GM12878 (cell line): Measurements from ENCODE around the gene TUSC7. TPM values are rescaled to one million over a fixed set of nuclear protein-coding genes. Genes with fewer than 3 reads are reported as not detected.

Experiments
- ATAC-seq: fragments of 200-7000 bp; cut with Tn5 transposase; 3 replicates; pipeline ENCODE4 v1.9.1; 2020; ENCODE audit warnings: mild to moderate bottlenecking, moderate library complexity
- BruUV-seq: library from RNA; stranded (reverse); fragments of 400-500 nt; replicated peaks from 2 replicates; lab custom pipeline; 2021; lab: Mats Ljungman, UMichigan
- CTCF ChIA-PET: fragments of 300-600 bp; sonication (Branson Sonifier 250); formaldehyde crosslinking; extraction: SDS; loops from one replicate; lab custom pipeline; 2021; ENCODE audit warnings: inconsistent platforms; lab: Yijun Ruan, JAX
- POLR2A ChIA-PET: fragments of 350-600 bp; formaldehyde crosslinking; extraction: SDS; loops from one replicate; lab custom pipeline; 2021; ENCODE audit warnings: inconsistent platforms; lab: Charles Lee
- RAD21 ChIA-PET: fragments of 300-600 bp; sonication (Branson Sonifier 250); formaldehyde crosslinking; loops from one replicate; lab custom pipeline; 2023; ENCODE audit warnings: antibody characterized with exemption; ENCODE audit not compliant: unreplicated experiment; lab: Charles Lee
- SMC1A ChIA-PET: fragments of 300-600 bp; sonication (Branson Sonifier 250); formaldehyde crosslinking; loops from one replicate; lab custom pipeline; 2023; ENCODE audit not compliant: unreplicated experiment, uncharacterized antibody; lab: Charles Lee
- DNase-seq: peaks from one replicate; pipeline ENCODE4 v3.0.0-alpha.2; 2011; ENCODE audit warnings: low read depth, low spot score
- FAIRE-seq: peaks from 3 replicates; lab custom pipeline; 2011; peaks lifted over from hg19 to GRCh38; lab: Jason Lieb, UNC
- H2AFZ ChIP-seq: 2 replicates; pipeline ENCODE4 v1.6.0; 2011; ENCODE audit warnings: low read depth, low read length, control low read depth; ENCODE audit not compliant: control insufficient read depth
- H3K27ac ChIP-seq: 2 replicates; pipeline ENCODE4 v1.5.1; 2011; ENCODE audit warnings: control low read depth; ENCODE audit not compliant: control insufficient read depth, insufficient read depth
- H3K27me3 ChIP-seq, 2 experiments: replicated peaks in 1 of 2; 2 replicates each; pipeline versions ENCODE4 v1.6.0 to v1.6.1; 2011; ENCODE audit warnings: low read length in 1 of 2; ENCODE audit not compliant: control insufficient read depth in 2 of 2, insufficient read depth in 2 of 2
- H3K36me3 ChIP-seq, 2 experiments: 2 replicates each; pipeline ENCODE4 v1.5.1; 2011; ENCODE audit warnings: low read length in 1 of 2; ENCODE audit not compliant: control insufficient read depth in 2 of 2, insufficient read depth in 2 of 2
- H3K4me1 ChIP-seq: 2 replicates; pipeline ENCODE4 v1.6.1; 2011; ENCODE audit warnings: mild to moderate bottlenecking, low read length, moderate library complexity, mixed read lengths; ENCODE audit not compliant: control insufficient read depth, insufficient read depth
- H3K4me2 ChIP-seq: 2 replicates; pipeline ENCODE4 v1.6.0; 2011; ENCODE audit warnings: control low read depth; ENCODE audit not compliant: control insufficient read depth, insufficient read depth
- H3K4me3 ChIP-seq: fragments of 200-600 bp; sonication (generic); 2 replicates; pipeline ENCODE4 v1.5.1; 2016
- H3K79me2 ChIP-seq: 2 replicates; pipeline ENCODE4 v1.6.0; 2011; ENCODE audit warnings: low read length; ENCODE audit not compliant: control insufficient read depth, insufficient read depth
- H3K9ac ChIP-seq: 2 replicates; pipeline ENCODE4 v1.8.0; 2011; ENCODE audit warnings: low read length, control low read depth, mixed read lengths; ENCODE audit not compliant: control insufficient read depth, insufficient read depth
- H3K9me3 ChIP-seq: replicated peaks from 3 replicates; pipeline ENCODE4 v1.5.1; 2011; ENCODE audit warnings: mild to moderate bottlenecking, low read length; ENCODE audit not compliant: control insufficient read depth, insufficient read depth
- H4K20me1 ChIP-seq: 2 replicates; pipeline ENCODE4 v1.6.0; 2011; ENCODE audit not compliant: control insufficient read depth, insufficient read depth
- ATF7 ChIP-seq: fragments of 450-650 bp; IDR thresholded peaks from 2 replicates; pipeline ENCODE4 v1.6.1; 2016; ENCODE audit warnings: low read depth, mild to moderate bottlenecking
- BRCA1 ChIP-seq: IDR thresholded peaks from 2 replicates; pipeline ENCODE4 v1.6.1; 2011; ENCODE audit warnings: low read depth, low read length, improper control_type of control experiment
- EGR1 ChIP-seq, 2 experiments: IDR thresholded peaks; 1 replicate in 1 of 2; 2 replicates in 1 of 2; pipeline ENCODE4 v1.6.1; 2011 to 2012; ENCODE audit warnings: low read depth in 2 of 2, low read length in 2 of 2, borderline replicate concordance in 1 of 2, mild to moderate bottlenecking in 1 of 2, moderate library complexity in 1 of 2
- EZH2 ChIP-seq: IDR thresholded peaks from 2 replicates; pipeline ENCODE4 v1.6.1; 2012; ENCODE audit warnings: low read depth, mild to moderate bottlenecking, control low read depth, inconsistent platforms, low read length, borderline replicate concordance; ENCODE audit not compliant: control insufficient read depth
- GABPA ChIP-seq: IDR thresholded peaks from 2 replicates; pipeline ENCODE4 v1.6.1; 2014; ENCODE audit warnings: antibody characterized with exemption, low read depth, mild to moderate bottlenecking, inconsistent platforms
- NR2C2 ChIP-seq: IDR thresholded peaks from 2 replicates; pipeline ENCODE4 v1.6.1; 2011; ENCODE audit warnings: borderline replicate concordance, low read depth; ENCODE audit not compliant: control insufficient read depth, insufficient read length
- POU2F2 ChIP-seq: IDR thresholded peaks from 3 replicates; pipeline ENCODE4 v1.6.1; 2011; ENCODE audit warnings: low read depth, mild to moderate bottlenecking, low read length, borderline replicate concordance
- RELA ChIP-seq: fragments of 450-650 bp; IDR thresholded peaks from 2 replicates; pipeline ENCODE4 v1.8.0; 2014; ENCODE audit warnings: borderline replicate concordance; ENCODE audit not compliant: partially characterized antibody
- RUNX3 ChIP-seq: IDR thresholded peaks from 2 replicates; pipeline ENCODE4 v1.6.1; 2012; ENCODE audit warnings: low read length, inconsistent platforms
- SMC3 ChIP-seq: IDR thresholded peaks from 2 replicates; pipeline ENCODE4 v1.6.1; 2011; ENCODE audit warnings: low read length, improper control_type of control experiment, borderline replicate concordance
- ZNF217 ChIP-seq: fragments of 450-650 bp; IDR thresholded peaks from 2 replicates; pipeline ENCODE4 v1.6.1; 2017; ENCODE audit warnings: antibody characterized with exemption, mild to moderate bottlenecking
- ZNF384 ChIP-seq: IDR thresholded peaks from 2 replicates; pipeline ENCODE4 v1.6.1; 2012; ENCODE audit warnings: low read depth, mild to moderate bottlenecking, low read length, improper control_type of control experiment, borderline replicate concordance
- WGBS: methylation state at CpG from one replicate; pipeline ENCODE4 v1.1.6; 2016; ENCODE audit warnings: low lambda C conversion rate; ENCODE audit not compliant: insufficient replicate concordance, insufficient coverage; ENCODE audit errors: missing lambda C conversion rate; 5-methylcytosine and 5-hydroxymethylcytosine counted together
- in situ Hi-C: fragments of 300-500 bp; cut with MboI; formaldehyde crosslinking; loops from 9 replicates; pipeline ENCODE4 v1.14.3; 2018; ENCODE audit warnings: mixed read lengths
- intact Hi-C: fragments of 100-400 bp; cut with micrococcal nuclease; formaldehyde crosslinking; loops from one replicate; pipeline ENCODE4 v1.14.2; 2022; ENCODE audit not compliant: unreplicated experiment
- polyA plus RNA-seq, 11 experiments: library from polyadenylated mRNA; depleted of rRNA in 4 of 11; unstranded in 6 of 11; stranded (reverse) in 5 of 11; fragments of >200 nt; fragmentation: Nextera tagmentation in 4 of 11; fragmentation: Illumina TruSeq in 1 of 11; extraction: Ambion mirVana in 4 of 11; extraction: Trizol in 1 of 11; gene quantifications; 1 replicate in 1 of 11; 2 replicates in 10 of 11; pipeline versions ENCODE4 v1.2.1 to v1.2.3, GENCODE V29; 2011 to 2016; ENCODE audit warnings: inconsistent platforms in 2 of 11, missing spikeins in 2 of 11, low read depth in 1 of 11
- total RNA-seq, 4 experiments: library from RNA; depleted of rRNA in 3 of 4; stranded (reverse); fragments of >200 nt in 3 of 4; fragmentation: Illumina TruSeq in 1 of 4; extraction: Trizol in 1 of 4; gene quantifications; 2 replicates each; pipeline versions ENCODE4 v1.2.1 to v1.2.3, GENCODE V29; 2013 to 2021
- TF ChIP-seq, protein P1 (sequence below): fragments of 450-650 bp; IDR thresholded peaks from 2 replicates; pipeline ENCODE4 v1.6.1; 2018; ENCODE audit warnings: borderline replicate concordance, mild to moderate bottlenecking; ENCODE audit not compliant: partially characterized antibody
- TF ChIP-seq, protein P2 (sequence below): IDR thresholded peaks from 2 replicates; pipeline ENCODE4 v1.6.1; 2012; ENCODE audit warnings: improper control_type of control experiment, low read depth, low read length; ENCODE audit not compliant: insufficient replicate concordance
- TF ChIP-seq, protein P3 (sequence below): fragments of 450-650 bp; conservative IDR thresholded peaks from 2 replicates; pipeline ENCODE4 v1.6.1; 2017; ENCODE audit warnings: mild to moderate bottlenecking, moderate library complexity

TUSC7 gene
- total and polyA plus RNA-seq, 10 of the 15 experiments (the other 5 are each of a cell fraction or from before 2014, with no cell fraction given): not detected

DNA sequence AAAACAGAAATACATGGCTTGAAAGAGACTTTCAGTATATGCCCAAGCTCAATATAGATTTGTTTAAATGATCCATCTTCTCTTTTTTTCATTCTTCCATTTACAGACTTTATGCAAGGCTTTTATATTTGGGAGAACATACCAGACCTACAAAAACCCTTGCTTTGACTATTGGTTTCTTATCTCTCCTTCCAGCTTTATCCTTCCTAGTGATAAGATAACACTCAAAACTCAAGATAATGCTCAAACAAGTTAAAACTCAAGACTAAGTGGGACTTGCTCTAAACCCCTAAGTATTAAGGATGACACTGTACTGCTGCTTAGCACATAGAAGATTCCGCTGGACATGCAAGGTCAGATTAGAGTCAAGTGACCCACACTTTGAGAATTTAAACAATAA, 8.0 kb downstream of the TUSC7 start:
- in situ Hi-C loops: no loop called here
- RAD21 ChIA-PET: no interaction called here

More for the DNA sequence above, 8.0 kb downstream of the TUSC7 start:
- TF ChIP-seq EZH2 (no peak), RELA (no peak), POU2F2 (no peak), NR2C2 (no peak), ATF7 (no peak), BRCA1 (no peak), RUNX3 (no peak), ZNF217 (no peak), ZNF384 (no peak), SMC3 (no peak), EGR1 (IDR thresholded peaks at IDR 0.05; ENCODE audit: borderline replicate concordance in 1 of 2, low read depth in 2 of 2, low read length in 2 of 2) (no peak), GABPA (no peak)
- TF ChIP-seq, protein P1, sequence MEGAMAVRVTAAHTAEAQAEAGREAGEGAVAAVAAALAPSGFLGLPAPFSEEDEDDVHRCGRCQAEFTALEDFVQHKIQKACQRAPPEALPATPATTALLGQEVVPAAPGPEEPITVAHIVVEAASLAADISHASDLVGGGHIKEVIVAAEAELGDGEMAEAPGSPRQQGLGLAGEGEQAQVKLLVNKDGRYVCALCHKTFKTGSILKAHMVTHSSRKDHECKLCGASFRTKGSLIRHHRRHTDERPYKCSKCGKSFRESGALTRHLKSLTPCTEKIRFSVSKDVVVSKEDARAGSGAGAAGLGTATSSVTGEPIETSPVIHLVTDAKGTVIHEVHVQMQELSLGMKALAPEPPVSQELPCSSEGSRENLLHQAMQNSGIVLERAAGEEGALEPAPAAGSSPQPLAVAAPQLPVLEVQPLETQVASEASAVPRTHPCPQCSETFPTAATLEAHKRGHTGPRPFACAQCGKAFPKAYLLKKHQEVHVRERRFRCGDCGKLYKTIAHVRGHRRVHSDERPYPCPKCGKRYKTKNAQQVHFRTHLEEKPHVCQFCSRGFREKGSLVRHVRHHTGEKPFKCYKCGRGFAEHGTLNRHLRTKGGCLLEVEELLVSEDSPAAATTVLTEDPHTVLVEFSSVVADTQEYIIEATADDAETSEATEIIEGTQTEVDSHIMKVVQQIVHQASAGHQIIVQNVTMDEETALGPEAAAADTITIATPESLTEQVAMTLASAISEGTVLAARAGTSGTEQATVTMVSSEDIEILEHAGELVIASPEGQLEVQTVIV: no peak
- TF ChIP-seq, protein P2, sequence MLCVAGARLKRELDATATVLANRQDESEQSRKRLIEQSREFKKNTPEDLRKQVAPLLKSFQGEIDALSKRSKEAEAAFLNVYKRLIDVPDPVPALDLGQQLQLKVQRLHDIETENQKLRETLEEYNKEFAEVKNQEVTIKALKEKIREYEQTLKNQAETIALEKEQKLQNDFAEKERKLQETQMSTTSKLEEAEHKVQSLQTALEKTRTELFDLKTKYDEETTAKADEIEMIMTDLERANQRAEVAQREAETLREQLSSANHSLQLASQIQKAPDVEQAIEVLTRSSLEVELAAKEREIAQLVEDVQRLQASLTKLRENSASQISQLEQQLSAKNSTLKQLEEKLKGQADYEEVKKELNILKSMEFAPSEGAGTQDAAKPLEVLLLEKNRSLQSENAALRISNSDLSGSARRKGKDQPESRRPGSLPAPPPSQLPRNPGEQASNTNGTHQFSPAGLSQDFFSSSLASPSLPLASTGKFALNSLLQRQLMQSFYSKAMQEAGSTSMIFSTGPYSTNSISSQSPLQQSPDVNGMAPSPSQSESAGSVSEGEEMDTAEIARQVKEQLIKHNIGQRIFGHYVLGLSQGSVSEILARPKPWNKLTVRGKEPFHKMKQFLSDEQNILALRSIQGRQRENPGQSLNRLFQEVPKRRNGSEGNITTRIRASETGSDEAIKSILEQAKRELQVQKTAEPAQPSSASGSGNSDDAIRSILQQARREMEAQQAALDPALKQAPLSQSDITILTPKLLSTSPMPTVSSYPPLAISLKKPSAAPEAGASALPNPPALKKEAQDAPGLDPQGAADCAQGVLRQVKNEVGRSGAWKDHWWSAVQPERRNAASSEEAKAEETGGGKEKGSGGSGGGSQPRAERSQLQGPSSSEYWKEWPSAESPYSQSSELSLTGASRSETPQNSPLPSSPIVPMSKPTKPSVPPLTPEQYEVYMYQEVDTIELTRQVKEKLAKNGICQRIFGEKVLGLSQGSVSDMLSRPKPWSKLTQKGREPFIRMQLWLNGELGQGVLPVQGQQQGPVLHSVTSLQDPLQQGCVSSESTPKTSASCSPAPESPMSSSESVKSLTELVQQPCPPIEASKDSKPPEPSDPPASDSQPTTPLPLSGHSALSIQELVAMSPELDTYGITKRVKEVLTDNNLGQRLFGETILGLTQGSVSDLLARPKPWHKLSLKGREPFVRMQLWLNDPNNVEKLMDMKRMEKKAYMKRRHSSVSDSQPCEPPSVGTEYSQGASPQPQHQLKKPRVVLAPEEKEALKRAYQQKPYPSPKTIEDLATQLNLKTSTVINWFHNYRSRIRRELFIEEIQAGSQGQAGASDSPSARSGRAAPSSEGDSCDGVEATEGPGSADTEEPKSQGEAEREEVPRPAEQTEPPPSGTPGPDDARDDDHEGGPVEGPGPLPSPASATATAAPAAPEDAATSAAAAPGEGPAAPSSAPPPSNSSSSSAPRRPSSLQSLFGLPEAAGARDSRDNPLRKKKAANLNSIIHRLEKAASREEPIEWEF: no peak
- TF ChIP-seq, protein P3, sequence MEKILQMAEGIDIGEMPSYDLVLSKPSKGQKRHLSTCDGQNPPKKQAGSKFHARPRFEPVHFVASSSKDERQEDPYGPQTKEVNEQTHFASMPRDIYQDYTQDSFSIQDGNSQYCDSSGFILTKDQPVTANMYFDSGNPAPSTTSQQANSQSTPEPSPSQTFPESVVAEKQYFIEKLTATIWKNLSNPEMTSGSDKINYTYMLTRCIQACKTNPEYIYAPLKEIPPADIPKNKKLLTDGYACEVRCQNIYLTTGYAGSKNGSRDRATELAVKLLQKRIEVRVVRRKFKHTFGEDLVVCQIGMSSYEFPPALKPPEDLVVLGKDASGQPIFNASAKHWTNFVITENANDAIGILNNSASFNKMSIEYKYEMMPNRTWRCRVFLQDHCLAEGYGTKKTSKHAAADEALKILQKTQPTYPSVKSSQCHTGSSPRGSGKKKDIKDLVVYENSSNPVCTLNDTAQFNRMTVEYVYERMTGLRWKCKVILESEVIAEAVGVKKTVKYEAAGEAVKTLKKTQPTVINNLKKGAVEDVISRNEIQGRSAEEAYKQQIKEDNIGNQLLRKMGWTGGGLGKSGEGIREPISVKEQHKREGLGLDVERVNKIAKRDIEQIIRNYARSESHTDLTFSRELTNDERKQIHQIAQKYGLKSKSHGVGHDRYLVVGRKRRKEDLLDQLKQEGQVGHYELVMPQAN: no peak
- no peak for ATAC-seq
- no peak for DNase-seq
- WGBS: 33% methylated on average over 1 of the region's 1 CpG
- ChIA-PET SMC1A (interaction anchor here (0.8 kb wide), 1 partner anchor 15 kb away, joined by 3 read pairs; no protein-coding TSS in a partner anchor), POLR2A (no interaction called here), CTCF (no interaction called here)
- Histone ChIP-seq H3K9ac (no peak overlapping the region), H3K27me3 (no peaks in the 10 kb centered on the region), H3K36me3 (no peaks in the 10 kb centered on the region), H2AFZ (no peak overlapping the region), H3K4me3 (no peak overlapping the region), H3K27ac (no peak overlapping the region), H3K9me3 (no peaks in the 10 kb centered on the region), H3K4me1 (no peaks in the 10 kb centered on the region), H4K20me1 (no peaks in the 10 kb centered on the region), H3K4me2 (no peak overlapping the region), H3K79me2 (no peaks in the 10 kb centered on the region)
- no peak for FAIRE-seq
- no TSS peak for BruUV-seq
- intact Hi-C loops: no loop called here
